Vagina (tissue), 2 donors: Measurements from ENCODE around the gene SCRN1. TPM values are rescaled to one million over a fixed set of nuclear protein-coding genes. Genes with fewer than 3 reads are reported as not detected.

ENCODE experiments used
- DNase-seq, 2 donors: peaks; one replicate each; pipeline ENCODE4 v3.0.0-alpha.2; 2017; ENCODE audit errors: extremely low spot score in 2 of 2
- H3K27ac ChIP-seq: fragments of 200-600 bp; sonication (generic); one replicate; pipeline ENCODE4 v1.5.1; 2019
- H3K27me3 ChIP-seq: fragments of 200-600 bp; sonication (generic); one replicate; pipeline ENCODE4 v1.5.1; 2019
- H3K36me3 ChIP-seq, 2 donors: fragments of 200-600 bp; sonication (generic); one replicate each; pipeline ENCODE4 v1.5.1; 2017 to 2019
- H3K4me1 ChIP-seq: fragments of 200-600 bp; sonication (generic); one replicate; pipeline ENCODE4 v1.5.1; 2019
- H3K4me3 ChIP-seq, 2 donors: fragments of 200-600 bp; sonication (generic); 1 replicate in 1 of 2; 2 replicates in 1 of 2; pipeline ENCODE4 v1.5.1; 2016 to 2019
- H3K9me3 ChIP-seq: fragments of 200-600 bp; sonication (generic); one replicate; pipeline ENCODE4 v1.5.1; 2019
- CTCF ChIP-seq, 3 experiments: fragments of 450-650 bp in 2 of 3; fragments of 200-600 bp in 1 of 3; sonication (generic) in 1 of 3; IDR thresholded peaks; one replicate each; pipeline ENCODE4 v1.5.1; 2017 to 2019; ENCODE audit warnings: antibody characterized with exemption in 3 of 3, mild to moderate bottlenecking in 2 of 3, moderate library complexity in 2 of 3
- POLR2A ChIP-seq, 2 donors: fragments of 450-650 bp; IDR thresholded peaks; one replicate each; pipeline ENCODE4 v1.6.1; 2017; ENCODE audit warnings: antibody characterized with exemption in 2 of 2, mild to moderate bottlenecking in 2 of 2, moderate library complexity in 2 of 2
- POLR2AphosphoS5 ChIP-seq, 2 donors: sonication (generic); formaldehyde crosslinking; IDR thresholded peaks; one replicate each; pipeline ENCODE4 v1.9.0; 2017; ENCODE audit warnings: antibody characterized with exemption in 2 of 2, mild to moderate bottlenecking in 2 of 2, low read depth in 1 of 2; ENCODE audit not compliant: insufficient read depth in 1 of 2
- intact Hi-C: fragments of 100-400 bp; cut with DNase I; formaldehyde crosslinking; loops from one replicate; pipeline ENCODE4 v1.15.1; 2023
- total RNA-seq: library from RNA; depleted of rRNA; stranded (reverse); fragments of >200 nt; gene quantifications from one replicate; pipeline ENCODE4 v1.2.3, GENCODE V29; 2016

SCRN1 gene
- total RNA-seq, 1 donor from 2014 or later, result 40.8 TPM

GRCh38 chr7:29971566-29972314, 17.9 kb downstream of the SCRN1 start:
- intact Hi-C loops, result no loop called here
- H3K4me1 ChIP-seq, result peaks cover 30% of the 10 kb centered on the region

GRCh38 chr7:29970158-29970557, 19.4 kb downstream of the SCRN1 start:
- H3K9me3 ChIP-seq, result no peaks in the 10 kb centered on the region
- no peaks in the 10 kb centered on the region for H3K27me3 ChIP-seq
- no peak overlapping the region for H3K4me3 ChIP-seq
- H3K27ac ChIP-seq, result no peak overlapping the region
- intact Hi-C loops, result no loop called here
- DNase-seq, result no peak
- H3K4me1 ChIP-seq, result peaks cover 18% of the 10 kb centered on the region
- TF ChIP-seq POLR2A (IDR thresholded peaks at IDR 0.05), result no peak
- no peak for TF ChIP-seq POLR2AphosphoS5 (IDR thresholded peaks at IDR 0.05; ENCODE audit: insufficient read depth in 1 of 2, low read depth in 1 of 2)
- TF ChIP-seq CTCF (IDR thresholded peaks at IDR 0.05), result no peak
- H3K36me3 ChIP-seq, result peaks cover 0 to 5% of the 10 kb centered on the region in 2 donors

More at GRCh38 chr7:29971566-29972314, 17.9 kb downstream of the SCRN1 start:
- peaks cover 0 to 5% of the 10 kb centered on the region in 2 donors for H3K36me3 ChIP-seq
- no peak for DNase-seq
- no peak overlapping the region for H3K4me3 ChIP-seq
- H3K9me3 ChIP-seq, result no peaks in the 10 kb centered on the region
- no peaks in the 10 kb centered on the region for H3K27me3 ChIP-seq
- TF ChIP-seq POLR2A (IDR thresholded peaks at IDR 0.05) (no peak), POLR2AphosphoS5 (IDR thresholded peaks at IDR 0.05; ENCODE audit: insufficient read depth in 1 of 2, low read depth in 1 of 2) (no peak), CTCF (IDR thresholded peaks at IDR 0.05) (no peak)
- H3K27ac ChIP-seq, result no peak overlapping the region

GRCh38 chr7:29969738-29970137, 19.9 kb downstream of the SCRN1 start:
- peaks cover 0 to 5% of the 10 kb centered on the region in 2 donors for H3K36me3 ChIP-seq
- H3K4me3 ChIP-seq, result no peak overlapping the region
- no peak for DNase-seq
- H3K27me3 ChIP-seq, result no peaks in the 10 kb centered on the region
- peaks cover 18% of the 10 kb centered on the region for H3K4me1 ChIP-seq
- intact Hi-C loops, result no loop called here
- H3K27ac ChIP-seq, result no peak overlapping the region
- no peaks in the 10 kb centered on the region for H3K9me3 ChIP-seq
- no peak for TF ChIP-seq POLR2A (IDR thresholded peaks at IDR 0.05)
- no peak for TF ChIP-seq CTCF (IDR thresholded peaks at IDR 0.05)
- TF ChIP-seq POLR2AphosphoS5 (IDR thresholded peaks at IDR 0.05; ENCODE audit: insufficient read depth in 1 of 2, low read depth in 1 of 2), result no peak

GRCh38 chr7:29968683-29969395, 20.8 kb downstream of the SCRN1 start:
- Histone ChIP-seq H3K36me3 (peaks cover 0 to 5% of the 10 kb centered on the region in 2 donors), H3K4me1 (peaks cover 18% of the 10 kb centered on the region), H3K27ac (no peak overlapping the region), H3K27me3 (no peaks in the 10 kb centered on the region), H3K9me3 (no peaks in the 10 kb centered on the region), H3K4me3 (no peak overlapping the region)
- TF ChIP-seq CTCF (IDR thresholded peaks at IDR 0.05) (no peak), POLR2AphosphoS5 (IDR thresholded peaks at IDR 0.05; ENCODE audit: insufficient read depth in 1 of 2, low read depth in 1 of 2) (no peak)
- intact Hi-C loops, result no loop called here
- DNase-seq, result no peak

GRCh38 chr7:29965030-29965429, 24.6 kb downstream of the SCRN1 start:
- no peak for DNase-seq
- H3K4me1 ChIP-seq, result peaks cover 6% of the 10 kb centered on the region
- no peaks in the 10 kb centered on the region for H3K9me3 ChIP-seq
- no peaks in the 10 kb centered on the region for H3K27me3 ChIP-seq
- H3K36me3 ChIP-seq, result peaks cover 0 to 5% of the 10 kb centered on the region in 2 donors
- no peak overlapping the region for H3K27ac ChIP-seq
- intact Hi-C loops, result no loop called here
- TF ChIP-seq POLR2A (IDR thresholded peaks at IDR 0.05), result no peak
- no peak for TF ChIP-seq CTCF (IDR thresholded peaks at IDR 0.05)
- no peak overlapping the region for H3K4me3 ChIP-seq
